Measurements from ENCODE around the gene SNRNP70. TPM values are rescaled to one million over a fixed set of nuclear protein-coding genes. Genes with fewer than 3 reads are reported as not detected.

The SNRNP70 gene
- total and polyA plus RNA-seq, 2 of the 13 experiments (the other 11 are each of a cell fraction or from before 2014, with no cell fraction given), result 150 to 210 TPM

DNA sequence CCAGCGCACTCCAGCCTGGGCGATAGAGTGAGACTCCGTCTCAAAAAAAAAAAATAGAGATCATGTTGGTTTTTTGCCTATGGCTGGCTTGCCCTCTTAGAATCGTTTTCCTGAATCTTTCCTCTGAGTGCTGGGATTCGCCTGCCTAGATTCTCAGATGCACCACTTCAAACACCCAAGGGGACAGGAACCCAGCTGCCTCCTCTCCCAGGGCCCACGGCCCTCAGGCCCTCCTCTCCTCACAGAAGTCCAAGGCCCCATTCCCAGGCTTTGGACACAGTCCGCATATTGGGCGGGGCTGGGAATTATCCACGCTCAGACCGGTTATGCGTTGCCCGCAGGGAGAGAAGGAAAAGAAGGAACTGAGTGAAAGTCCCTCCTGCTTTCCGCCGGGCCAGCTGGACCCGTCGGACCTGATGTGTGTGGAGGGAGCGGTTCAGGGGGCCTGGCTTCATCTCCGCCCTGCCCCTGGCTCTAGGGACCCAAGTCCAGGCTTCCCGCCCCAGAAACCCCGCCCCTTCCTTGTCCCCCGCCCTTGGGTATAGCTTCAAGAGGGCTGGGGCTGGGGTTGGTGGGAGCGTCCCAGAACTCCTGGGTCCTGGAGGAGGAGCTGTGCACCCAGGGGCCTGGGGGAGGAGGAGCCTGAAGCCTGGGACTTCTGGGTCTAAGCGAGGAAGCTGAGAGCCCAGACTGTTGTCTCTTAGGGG is 39.9 kb downstream of the SNRNP70 start (continued):
- no peak for TF ChIP-seq ZSCAN22 (CRISPR knock-in tag; IDR thresholded peaks at IDR 0.05)
- TF ChIP-seq, protein P1, sequence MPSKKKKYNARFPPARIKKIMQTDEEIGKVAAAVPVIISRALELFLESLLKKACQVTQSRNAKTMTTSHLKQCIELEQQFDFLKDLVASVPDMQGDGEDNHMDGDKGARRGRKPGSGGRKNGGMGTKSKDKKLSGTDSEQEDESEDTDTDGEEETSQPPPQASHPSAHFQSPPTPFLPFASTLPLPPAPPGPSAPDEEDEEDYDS (CRISPR knock-in tag; IDR thresholded peaks at IDR 0.05), result peak; percentile 53
- TF ChIP-seq, protein P2, sequence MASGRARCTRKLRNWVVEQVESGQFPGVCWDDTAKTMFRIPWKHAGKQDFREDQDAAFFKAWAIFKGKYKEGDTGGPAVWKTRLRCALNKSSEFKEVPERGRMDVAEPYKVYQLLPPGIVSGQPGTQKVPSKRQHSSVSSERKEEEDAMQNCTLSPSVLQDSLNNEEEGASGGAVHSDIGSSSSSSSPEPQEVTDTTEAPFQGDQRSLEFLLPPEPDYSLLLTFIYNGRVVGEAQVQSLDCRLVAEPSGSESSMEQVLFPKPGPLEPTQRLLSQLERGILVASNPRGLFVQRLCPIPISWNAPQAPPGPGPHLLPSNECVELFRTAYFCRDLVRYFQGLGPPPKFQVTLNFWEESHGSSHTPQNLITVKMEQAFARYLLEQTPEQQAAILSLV (CRISPR knock-in tag; IDR thresholded peaks at IDR 0.05; ENCODE audit: borderline replicate concordance), result no peak
- TF ChIP-seq TOE1 (CRISPR knock-in tag; IDR thresholded peaks at IDR 0.05), result no peak
- TF ChIP-seq YEATS4 (CRISPR knock-in tag; IDR thresholded peaks at IDR 0.05; ENCODE audit: borderline replicate concordance), result peak; percentile 39; the same call in 1 of the 2 replicates
- peak; percentile 59 for TF ChIP-seq ZNF777 (CRISPR knock-in tag; IDR thresholded peaks at IDR 0.05)
- TF ChIP-seq, protein P3, sequence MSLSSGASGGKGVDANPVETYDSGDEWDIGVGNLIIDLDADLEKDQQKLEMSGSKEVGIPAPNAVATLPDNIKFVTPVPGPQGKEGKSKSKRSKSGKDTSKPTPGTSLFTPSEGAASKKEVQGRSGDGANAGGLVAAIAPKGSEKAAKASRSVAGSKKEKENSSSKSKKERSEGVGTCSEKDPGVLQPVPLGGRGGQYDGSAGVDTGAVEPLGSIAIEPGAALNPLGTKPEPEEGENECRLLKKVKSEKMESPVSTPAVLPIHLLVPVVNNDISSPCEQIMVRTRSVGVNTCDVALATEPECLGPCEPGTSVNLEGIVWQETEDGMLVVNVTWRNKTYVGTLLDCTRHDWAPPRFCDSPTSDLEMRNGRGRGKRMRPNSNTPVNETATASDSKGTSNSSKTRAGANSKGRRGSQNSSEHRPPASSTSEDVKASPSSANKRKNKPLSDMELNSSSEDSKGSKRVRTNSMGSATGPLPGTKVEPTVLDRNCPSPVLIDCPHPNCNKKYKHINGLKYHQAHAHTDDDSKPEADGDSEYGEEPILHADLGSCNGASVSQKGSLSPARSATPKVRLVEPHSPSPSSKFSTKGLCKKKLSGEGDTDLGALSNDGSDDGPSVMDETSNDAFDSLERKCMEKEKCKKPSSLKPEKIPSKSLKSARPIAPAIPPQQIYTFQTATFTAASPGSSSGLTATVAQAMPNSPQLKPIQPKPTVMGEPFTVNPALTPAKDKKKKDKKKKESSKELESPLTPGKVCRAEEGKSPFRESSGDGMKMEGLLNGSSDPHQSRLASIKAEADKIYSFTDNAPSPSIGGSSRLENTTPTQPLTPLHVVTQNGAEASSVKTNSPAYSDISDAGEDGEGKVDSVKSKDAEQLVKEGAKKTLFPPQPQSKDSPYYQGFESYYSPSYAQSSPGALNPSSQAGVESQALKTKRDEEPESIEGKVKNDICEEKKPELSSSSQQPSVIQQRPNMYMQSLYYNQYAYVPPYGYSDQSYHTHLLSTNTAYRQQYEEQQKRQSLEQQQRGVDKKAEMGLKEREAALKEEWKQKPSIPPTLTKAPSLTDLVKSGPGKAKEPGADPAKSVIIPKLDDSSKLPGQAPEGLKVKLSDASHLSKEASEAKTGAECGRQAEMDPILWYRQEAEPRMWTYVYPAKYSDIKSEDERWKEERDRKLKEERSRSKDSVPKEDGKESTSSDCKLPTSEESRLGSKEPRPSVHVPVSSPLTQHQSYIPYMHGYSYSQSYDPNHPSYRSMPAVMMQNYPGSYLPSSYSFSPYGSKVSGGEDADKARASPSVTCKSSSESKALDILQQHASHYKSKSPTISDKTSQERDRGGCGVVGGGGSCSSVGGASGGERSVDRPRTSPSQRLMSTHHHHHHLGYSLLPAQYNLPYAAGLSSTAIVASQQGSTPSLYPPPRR (CRISPR knock-in tag; IDR thresholded peaks at IDR 0.05; ENCODE audit: borderline replicate concordance), result no peak
- peak; percentile 40 for TF ChIP-seq SALL1 (CRISPR knock-in tag; IDR thresholded peaks at IDR 0.05)
- TF ChIP-seq LCORL (IDR thresholded peaks at IDR 0.05), result no peak
- TF ChIP-seq LCORL (CRISPR knock-in tag; IDR thresholded peaks at IDR 0.05), result peak; percentile 48; the same call in 1 of the 2 replicates
- TF ChIP-seq TBX2 (CRISPR knock-in tag; IDR thresholded peaks at IDR 0.05; ENCODE audit: borderline replicate concordance), result peak; percentile 50
- peak; percentile 66; the same call in 1 of the 2 replicates for TF ChIP-seq KAT8 (CRISPR knock-in tag; IDR thresholded peaks at IDR 0.05)
- TF ChIP-seq, protein P4, sequence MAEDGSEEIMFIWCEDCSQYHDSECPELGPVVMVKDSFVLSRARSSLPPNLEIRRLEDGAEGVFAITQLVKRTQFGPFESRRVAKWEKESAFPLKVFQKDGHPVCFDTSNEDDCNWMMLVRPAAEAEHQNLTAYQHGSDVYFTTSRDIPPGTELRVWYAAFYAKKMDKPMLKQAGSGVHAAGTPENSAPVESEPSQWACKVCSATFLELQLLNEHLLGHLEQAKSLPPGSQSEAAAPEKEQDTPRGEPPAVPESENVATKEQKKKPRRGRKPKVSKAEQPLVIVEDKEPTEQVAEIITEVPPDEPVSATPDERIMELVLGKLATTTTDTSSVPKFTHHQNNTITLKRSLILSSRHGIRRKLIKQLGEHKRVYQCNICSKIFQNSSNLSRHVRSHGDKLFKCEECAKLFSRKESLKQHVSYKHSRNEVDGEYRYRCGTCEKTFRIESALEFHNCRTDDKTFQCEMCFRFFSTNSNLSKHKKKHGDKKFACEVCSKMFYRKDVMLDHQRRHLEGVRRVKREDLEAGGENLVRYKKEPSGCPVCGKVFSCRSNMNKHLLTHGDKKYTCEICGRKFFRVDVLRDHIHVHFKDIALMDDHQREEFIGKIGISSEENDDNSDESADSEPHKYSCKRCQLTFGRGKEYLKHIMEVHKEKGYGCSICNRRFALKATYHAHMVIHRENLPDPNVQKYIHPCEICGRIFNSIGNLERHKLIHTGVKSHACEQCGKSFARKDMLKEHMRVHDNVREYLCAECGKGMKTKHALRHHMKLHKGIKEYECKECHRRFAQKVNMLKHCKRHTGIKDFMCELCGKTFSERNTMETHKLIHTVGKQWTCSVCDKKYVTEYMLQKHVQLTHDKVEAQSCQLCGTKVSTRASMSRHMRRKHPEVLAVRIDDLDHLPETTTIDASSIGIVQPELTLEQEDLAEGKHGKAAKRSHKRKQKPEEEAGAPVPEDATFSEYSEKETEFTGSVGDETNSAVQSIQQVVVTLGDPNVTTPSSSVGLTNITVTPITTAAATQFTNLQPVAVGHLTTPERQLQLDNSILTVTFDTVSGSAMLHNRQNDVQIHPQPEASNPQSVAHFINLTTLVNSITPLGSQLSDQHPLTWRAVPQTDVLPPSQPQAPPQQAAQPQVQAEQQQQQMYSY (CRISPR knock-in tag; IDR thresholded peaks at IDR 0.05), result peak; percentile 93
- TF ChIP-seq, protein P5, sequence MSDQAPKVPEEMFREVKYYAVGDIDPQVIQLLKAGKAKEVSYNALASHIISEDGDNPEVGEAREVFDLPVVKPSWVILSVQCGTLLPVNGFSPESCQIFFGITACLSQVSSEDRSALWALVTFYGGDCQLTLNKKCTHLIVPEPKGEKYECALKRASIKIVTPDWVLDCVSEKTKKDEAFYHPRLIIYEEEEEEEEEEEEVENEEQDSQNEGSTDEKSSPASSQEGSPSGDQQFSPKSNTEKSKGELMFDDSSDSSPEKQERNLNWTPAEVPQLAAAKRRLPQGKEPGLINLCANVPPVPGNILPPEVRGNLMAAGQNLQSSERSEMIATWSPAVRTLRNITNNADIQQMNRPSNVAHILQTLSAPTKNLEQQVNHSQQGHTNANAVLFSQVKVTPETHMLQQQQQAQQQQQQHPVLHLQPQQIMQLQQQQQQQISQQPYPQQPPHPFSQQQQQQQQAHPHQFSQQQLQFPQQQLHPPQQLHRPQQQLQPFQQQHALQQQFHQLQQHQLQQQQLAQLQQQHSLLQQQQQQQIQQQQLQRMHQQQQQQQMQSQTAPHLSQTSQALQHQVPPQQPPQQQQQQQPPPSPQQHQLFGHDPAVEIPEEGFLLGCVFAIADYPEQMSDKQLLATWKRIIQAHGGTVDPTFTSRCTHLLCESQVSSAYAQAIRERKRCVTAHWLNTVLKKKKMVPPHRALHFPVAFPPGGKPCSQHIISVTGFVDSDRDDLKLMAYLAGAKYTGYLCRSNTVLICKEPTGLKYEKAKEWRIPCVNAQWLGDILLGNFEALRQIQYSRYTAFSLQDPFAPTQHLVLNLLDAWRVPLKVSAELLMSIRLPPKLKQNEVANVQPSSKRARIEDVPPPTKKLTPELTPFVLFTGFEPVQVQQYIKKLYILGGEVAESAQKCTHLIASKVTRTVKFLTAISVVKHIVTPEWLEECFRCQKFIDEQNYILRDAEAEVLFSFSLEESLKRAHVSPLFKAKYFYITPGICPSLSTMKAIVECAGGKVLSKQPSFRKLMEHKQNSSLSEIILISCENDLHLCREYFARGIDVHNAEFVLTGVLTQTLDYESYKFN (CRISPR knock-in tag; conservative IDR thresholded peaks at IDR 0.05), result peak; percentile 55; the same call in 1 of the 2 replicates
- 0 out of 2 replicates have a peak, but pooled peaks have one; percentile 56 for TF ChIP-seq SP5 (CRISPR knock-in tag; IDR thresholded peaks at IDR 0.05; ENCODE audit: borderline replicate concordance, low read depth)
